CD14-positive monocyte (primary cell): ENCODE data around the gene KIF5C. TPM values are rescaled to one million over a fixed set of nuclear protein-coding genes. Genes with fewer than 3 reads are reported as not detected.
A peak's percentile ranks its signal among the peaks of the same experiment; 100 is the strongest.

Experiments
- DNase-seq, 3 donors: peaks; one replicate each; pipeline ENCODE4 v3.0.0-alpha.2; 2011 to 2022
- H2AFZ ChIP-seq: 2 replicates; pipeline ENCODE4 v1.6.0; 2012; ENCODE audit warnings: mild to moderate bottlenecking, low read depth, low read length, inconsistent platforms; ENCODE audit not compliant: insufficient read depth, poor library complexity, severe bottlenecking
- H3K27ac ChIP-seq, 2 donors: 1 replicate in 1 of 2; 2 replicates in 1 of 2; pipeline ENCODE4 v1.5.1; 2012 to 2013; ENCODE audit warnings: low read length in 2 of 2, control low read depth in 1 of 2, inconsistent platforms in 1 of 2, low read depth in 1 of 2, mild to moderate bottlenecking in 1 of 2
- H3K27me3 ChIP-seq, 2 donors: one replicate each; pipeline versions ENCODE4 v1.6.0 to v1.6.1; 2011 to 2013; ENCODE audit warnings: low read length in 2 of 2; ENCODE audit not compliant: control insufficient read depth in 2 of 2, insufficient read depth in 2 of 2
- H3K36me3 ChIP-seq, 2 donors: replicated peaks in 1 of 2; 1 replicate in 1 of 2; 2 replicates in 1 of 2; pipeline versions ENCODE4 v1.5.1 to v1.6.1; 2012 to 2013; ENCODE audit warnings: low read length in 2 of 2, control low read depth in 1 of 2, inconsistent platforms in 1 of 2, mild to moderate bottlenecking in 1 of 2; ENCODE audit not compliant: insufficient read depth in 2 of 2, control insufficient read depth in 1 of 2
- H3K4me1 ChIP-seq, 2 donors: 1 replicate in 1 of 2; 2 replicates in 1 of 2; pipeline versions ENCODE4 v1.5.1 to v1.6.1; 2012 to 2013; ENCODE audit warnings: low read length in 2 of 2, control low read depth in 1 of 2, inconsistent platforms in 1 of 2, mild to moderate bottlenecking in 1 of 2, moderate library complexity in 1 of 2; ENCODE audit not compliant: insufficient read depth in 2 of 2, control insufficient read depth in 1 of 2
- H3K4me2 ChIP-seq: replicated peaks from 2 replicates; pipeline ENCODE3; 2012; ENCODE audit warnings: low read length, moderate library complexity, mild to moderate bottlenecking; ENCODE audit not compliant: poor library complexity, severe bottlenecking; ENCODE audit errors: extremely low read depth
- H3K4me3 ChIP-seq, 3 experiments: fragments of 200-600 bp in 1 of 3; sonication (generic) in 1 of 3; replicated peaks in 1 of 3; 1 replicate in 2 of 3; 2 replicates in 1 of 3; pipeline ENCODE4 v1.5.1; 2011 to 2013; ENCODE audit warnings: low read length in 3 of 3, mild to moderate bottlenecking in 3 of 3, control low read depth in 2 of 3, low read depth in 2 of 3, inconsistent platforms in 1 of 3, moderate library complexity in 1 of 3
- H3K79me2 ChIP-seq: 2 replicates; pipeline ENCODE4 v1.6.0; 2012; ENCODE audit warnings: mild to moderate bottlenecking, control low read depth, inconsistent platforms, low read length, moderate library complexity; ENCODE audit not compliant: insufficient read depth
- H3K9ac ChIP-seq: 2 replicates; pipeline ENCODE4 v1.6.0; 2017; ENCODE audit warnings: low read length, mild to moderate bottlenecking; ENCODE audit not compliant: insufficient read depth, poor library complexity, severe bottlenecking
- H3K9me3 ChIP-seq, 2 donors: replicated peaks in 1 of 2; 1 replicate in 1 of 2; 2 replicates in 1 of 2; pipeline versions ENCODE4 v1.5.1 to v1.6.1; 2012 to 2013; ENCODE audit warnings: low read length in 2 of 2, control low read depth in 1 of 2; ENCODE audit not compliant: control insufficient read depth in 1 of 2, insufficient read depth in 1 of 2
- H4K20me1 ChIP-seq: 2 replicates; pipeline ENCODE4 v1.6.0; 2012; ENCODE audit warnings: mild to moderate bottlenecking, low read length, control low read depth, moderate library complexity; ENCODE audit not compliant: insufficient read depth
- H3K27ac Mint-ChIP-seq, 7 donors: one replicate each; pipeline ENCODE4 v1.8.0; 2020; ENCODE audit warnings: mild to moderate bottlenecking in 7 of 7, mixed read lengths in 7 of 7, moderate library complexity in 6 of 7, inconsistent platforms in 2 of 7
- H3K27me3 Mint-ChIP-seq, 3 donors: one replicate each; pipeline ENCODE4 v1.8.0; 2021 to 2022; ENCODE audit warnings: low read depth in 3 of 3, mild to moderate bottlenecking in 3 of 3, mixed read lengths in 3 of 3, moderate library complexity in 3 of 3, inconsistent platforms in 1 of 3
- H3K36me3 Mint-ChIP-seq, 2 donors: one replicate each; pipeline ENCODE4 v1.8.0; 2020; ENCODE audit warnings: mixed read lengths in 2 of 2, inconsistent platforms in 1 of 2, mild to moderate bottlenecking in 1 of 2
- H3K4me1 Mint-ChIP-seq: one replicate; pipeline ENCODE4 v1.8.0; 2020; ENCODE audit warnings: mild to moderate bottlenecking, mixed read lengths
- H3K4me3 Mint-ChIP-seq, 2 donors: one replicate each; pipeline ENCODE4 v1.8.0; 2020; ENCODE audit warnings: mild to moderate bottlenecking in 2 of 2, mixed read lengths in 2 of 2, moderate library complexity in 1 of 2
- H3K9me3 Mint-ChIP-seq, 7 donors: one replicate each; pipeline ENCODE4 v1.8.0; 2020 to 2022; ENCODE audit warnings: mixed read lengths in 7 of 7, mild to moderate bottlenecking in 6 of 7, moderate library complexity in 6 of 7, inconsistent platforms in 2 of 7
- CTCF ChIP-seq: fragments of 200-600 bp; IDR thresholded peaks from one replicate; pipeline ENCODE4 v1.8.0; 2022; ENCODE audit warnings: antibody characterized with exemption, mild to moderate bottlenecking
- WGBS: methylation state at CpG from one replicate; pipeline ENCODE4 v1.1.5; 2013; ENCODE audit warnings: missing lambda C conversion rate; ENCODE audit not compliant: insufficient coverage; 5-methylcytosine and 5-hydroxymethylcytosine counted together
- intact Hi-C, 2 donors: fragments of 100-400 bp; cut with micrococcal nuclease; formaldehyde crosslinking; loops; one replicate each; pipeline versions ENCODE4 v1.15.0 to v1.15.1; 2023
- polyA plus RNA-seq, 3 donors: library from polyadenylated mRNA; depleted of rRNA in 1 of 3; unstranded in 2 of 3; stranded (reverse) in 1 of 3; fragments of 300-500 nt in 2 of 3; fragments of >200 nt in 1 of 3; fragmentation: Illumina TruSeq in 2 of 3; gene quantifications; 1 replicate in 2 of 3; 2 replicates in 1 of 3; pipeline ENCODE4 v1.2.3, GENCODE V29; 2012 to 2021

Gene KIF5C
- polyA plus RNA-seq, 3 donors, result 0.04 TPM; not detected in 2

- Mint-ChIP-seq H3K9me3 (peaks cover 0 to 2% (median 0%) of the 10 kb centered on the region in 7 donors), H3K36me3 (no peaks in the 10 kb centered on the region), H3K27ac (peak overlapping the region in 1 of 7 donors; percentile 54), H3K4me3 (no peak overlapping the region), H3K27me3 (peaks cover 0 to 7% (median 4%) of the 10 kb centered on the region in 3 donors), H3K4me1 (peaks cover 5% of the 10 kb centered on the region)
- no peak for DNase-seq
- H3K9ac ChIP-seq, result no peak overlapping the region
- no peaks in the 10 kb centered on the region for H4K20me1 ChIP-seq
- no peaks in the 10 kb centered on the region for H3K27me3 ChIP-seq
- intact Hi-C loops, result no loop called here
- no peak overlapping the region for H3K4me2 ChIP-seq
- no peak for TF ChIP-seq CTCF
- H3K4me1 ChIP-seq, result no peaks in the 10 kb centered on the region
- WGBS, result no CpG with 5 or more reads among the region's 4 CpGs
- H3K36me3 ChIP-seq, result no peaks in the 10 kb centered on the region
- no peaks in the 10 kb centered on the region for H3K79me2 ChIP-seq
- no peaks in the 10 kb centered on the region for H3K9me3 ChIP-seq
- no peak overlapping the region for H3K27ac ChIP-seq
- H2AFZ ChIP-seq, result no peak overlapping the region
- no peak overlapping the region for H3K4me3 ChIP-seq
Measured at GRCh38 chr2:148957023-148957422, 82.0 kb downstream of the KIF5C start.

- peaks cover 1% of the 10 kb centered on the region for H3K4me1 Mint-ChIP-seq
- H3K79me2 ChIP-seq, result no peaks in the 10 kb centered on the region
- H3K27ac Mint-ChIP-seq, result no peak overlapping the region
- DNase-seq, result no peak
- no peaks in the 10 kb centered on the region for H3K36me3 Mint-ChIP-seq
- no peak overlapping the region for H3K27ac ChIP-seq
- H3K9ac ChIP-seq, result no peak overlapping the region
- H3K4me3 ChIP-seq, result no peak overlapping the region
- H3K9me3 ChIP-seq, result no peaks in the 10 kb centered on the region
- no peak overlapping the region for H2AFZ ChIP-seq
- H4K20me1 ChIP-seq, result no peaks in the 10 kb centered on the region
- peaks cover 0 to 3% (median 0%) of the 10 kb centered on the region in 7 donors for H3K9me3 Mint-ChIP-seq
- TF ChIP-seq CTCF, result no peak
- intact Hi-C loops, result no loop called here
- no peaks in the 10 kb centered on the region for H3K4me1 ChIP-seq
- H3K27me3 Mint-ChIP-seq, result peaks cover under 1 to 4% (median 4%) of the 10 kb centered on the region in 3 donors
- no peaks in the 10 kb centered on the region for H3K27me3 ChIP-seq
- no peak overlapping the region for H3K4me3 Mint-ChIP-seq
- no peaks in the 10 kb centered on the region for H3K36me3 ChIP-seq
- WGBS, result 100% methylated on average over 1 of the region's 5 CpGs
- no peak overlapping the region for H3K4me2 ChIP-seq
Measured at GRCh38 chr2:148959745-148960144, 84.7 kb downstream of the KIF5C start.
